Mesodermal cell (in vitro differentiated cells): ENCODE measurements around the gene CHMP6.

Experiments used
- H3K27ac ChIP-seq: 2 replicates; pipeline ENCODE4 v1.7.0; 2013; ENCODE audit warnings: mild to moderate bottlenecking, low read depth, low read length, moderate library complexity; ENCODE audit not compliant: severe bottlenecking
- H3K36me3 ChIP-seq: 2 replicates; pipeline ENCODE4 v1.7.1; 2013; ENCODE audit warnings: mild to moderate bottlenecking, low read length, moderate library complexity; ENCODE audit not compliant: control insufficient read depth, insufficient read depth
- H3K4me1 ChIP-seq: one replicate; pipeline ENCODE4 v1.7.1; 2013; ENCODE audit warnings: mild to moderate bottlenecking, low read length; ENCODE audit not compliant: insufficient read depth, control insufficient read depth, poor library complexity, severe bottlenecking
- H3K4me3 ChIP-seq: 2 replicates; pipeline ENCODE4 v1.7.0; 2013; ENCODE audit warnings: low read length, control low read depth, mild to moderate bottlenecking; ENCODE audit not compliant: insufficient read depth, poor library complexity, severe bottlenecking; ENCODE audit errors: extremely low read depth
- H3K9me3 ChIP-seq: 2 replicates; pipeline ENCODE4 v1.7.1; 2013; ENCODE audit warnings: mild to moderate bottlenecking, low read length, moderate library complexity; ENCODE audit not compliant: control insufficient read depth
- WGBS, 2 experiments: methylation state at CpG; one replicate each; pipeline ENCODE4 v1.1.5; 2013; ENCODE audit warnings: missing lambda C conversion rate in 2 of 2; ENCODE audit not compliant: insufficient coverage in 2 of 2; 5-methylcytosine and 5-hydroxymethylcytosine counted together

CHMP6 gene

GRCh38 chr17:80967404-80967872 lies 24.2 kb upstream of the CHMP6 start:
- H3K9me3 ChIP-seq, result no peaks in the 10 kb centered on the region
- peaks cover 9% of the 10 kb centered on the region for H3K36me3 ChIP-seq
- no peak overlapping the region for H3K4me3 ChIP-seq
- peaks cover 2% of the 10 kb centered on the region for H3K4me1 ChIP-seq
- 92 to 96% methylated on average over 16 to 17 of the region's 19 CpGs for WGBS, 2 experiments
- H3K27ac ChIP-seq, result no peak overlapping the region

GRCh38 chr17:80968602-80969029 lies 23.0 kb upstream of the CHMP6 start:
- Histone ChIP-seq H3K36me3 (peaks cover 9% of the 10 kb centered on the region), H3K27ac (no peak overlapping the region), H3K4me1 (peaks cover 2% of the 10 kb centered on the region), H3K9me3 (no peaks in the 10 kb centered on the region), H3K4me3 (no peak overlapping the region)
- WGBS, 2 experiments, result 81 to 87% methylated on average over 12 to 13 of the region's 17 CpGs

GRCh38 chr17:80969030-80969673 lies 22.5 kb upstream of the CHMP6 start:
- H3K36me3 ChIP-seq, result peaks cover 9% of the 10 kb centered on the region
- H3K27ac ChIP-seq, result no peak overlapping the region
- H3K4me1 ChIP-seq, result peaks cover 2% of the 10 kb centered on the region
- 89 to 94% methylated on average over 16 to 20 of the region's 20 CpGs for WGBS, 2 experiments
- H3K9me3 ChIP-seq, result no peaks in the 10 kb centered on the region
- H3K4me3 ChIP-seq, result no peak overlapping the region

- H3K9me3 ChIP-seq, result no peaks in the 10 kb centered on the region
- H3K4me1 ChIP-seq, result peaks cover 2% of the 10 kb centered on the region
- no peak overlapping the region for H3K4me3 ChIP-seq
- H3K36me3 ChIP-seq, result peaks cover 8% of the 10 kb centered on the region
- H3K27ac ChIP-seq, result no peak overlapping the region
- WGBS, 2 experiments, result 90 to 96% methylated on average over 9 to 10 of the region's 10 CpGs
Observed at GRCh38 chr17:80969674-80970043, 22.0 kb upstream of the CHMP6 start.

GRCh38 chr17:80970044-80970761 lies 21.4 kb upstream of the CHMP6 start:
- 81 to 83% methylated on average over 19 of the region's 20 CpGs for WGBS, 2 experiments
- H3K9me3 ChIP-seq, result no peaks in the 10 kb centered on the region
- H3K4me1 ChIP-seq, result peaks cover 2% of the 10 kb centered on the region
- H3K36me3 ChIP-seq, result peaks cover 6% of the 10 kb centered on the region
- H3K4me3 ChIP-seq, result no peak overlapping the region
- no peak overlapping the region for H3K27ac ChIP-seq

GRCh38 chr17:80970762-80971703 lies 20.6 kb upstream of the CHMP6 start:
- no peaks in the 10 kb centered on the region for H3K9me3 ChIP-seq
- H3K4me1 ChIP-seq, result peaks cover 2% of the 10 kb centered on the region
- no peaks in the 10 kb centered on the region for H3K36me3 ChIP-seq
- no peak overlapping the region for H3K27ac ChIP-seq
- no peak overlapping the region for H3K4me3 ChIP-seq
- 79 to 86% methylated on average over 18 to 21 of the region's 26 CpGs for WGBS, 2 experiments

- H3K4me3 ChIP-seq, result no peak overlapping the region
- no peak overlapping the region for H3K27ac ChIP-seq
- H3K36me3 ChIP-seq, result no peaks in the 10 kb centered on the region
- peaks cover 2% of the 10 kb centered on the region for H3K4me1 ChIP-seq
- WGBS, 2 experiments, result 86 to 93% methylated on average over 8 to 13 of the region's 13 CpGs
- H3K9me3 ChIP-seq, result no peaks in the 10 kb centered on the region
Observed at GRCh38 chr17:80971704-80972304, 19.8 kb upstream of the CHMP6 start.

GRCh38 chr17:80976701-80977100 lies 14.9 kb upstream of the CHMP6 start:
- H3K36me3 ChIP-seq, result no peaks in the 10 kb centered on the region
- WGBS, 2 experiments, result 93 to 100% methylated on average over 1 to 2 of the region's 3 CpGs

GRCh38 chr17:80977172-80977571 lies 14.5 kb upstream of the CHMP6 start:
- no peaks in the 10 kb centered on the region for H3K9me3 ChIP-seq
- WGBS, 2 experiments, result 90 to 100% methylated on average over 1 to 2 of the region's 4 CpGs

More at GRCh38 chr17:80976701-80977100, 14.9 kb upstream of the CHMP6 start:
- Histone ChIP-seq H3K4me1 (no peaks in the 10 kb centered on the region), H3K4me3 (no peak overlapping the region), H3K27ac (no peak overlapping the region), H3K9me3 (no peaks in the 10 kb centered on the region)

More at GRCh38 chr17:80977172-80977571, 14.5 kb upstream of the CHMP6 start:
- Histone ChIP-seq H3K27ac (no peak overlapping the region), H3K4me3 (no peak overlapping the region), H3K36me3 (no peaks in the 10 kb centered on the region), H3K4me1 (no peaks in the 10 kb centered on the region)
